SK-N-SH treated with all-trans-retinoic acid at 6 μM for 48 hours (cell line): ENCODE measurements around the gene UBE2V1.

Source experiments
- ARNTL ChIP-seq: fragments of 450-650 bp; formaldehyde crosslinking; IDR thresholded peaks from 2 replicates; pipeline ENCODE4 v1.5.0; 2020; ENCODE audit warnings: low read depth, mild to moderate bottlenecking, moderate library complexity, borderline replicate concordance
- ISL1 ChIP-seq: fragments of 250-450 bp; sonication (Bioruptor Pico); IDR thresholded peaks from 2 replicates; pipeline ENCODE4 v2.1.2; 2022; ENCODE audit warnings: mild to moderate bottlenecking, moderate library complexity
- PATZ1 ChIP-seq: fragments of 250-450 bp; sonication (Bioruptor Pico); IDR thresholded peaks from 2 replicates; pipeline ENCODE4 v1.8.0; 2020; ENCODE audit warnings: mild to moderate bottlenecking, moderate library complexity, borderline replicate concordance
- RARB ChIP-seq: fragments of 250-450 bp; sonication (Bioruptor Pico); IDR thresholded peaks from 2 replicates; pipeline ENCODE4 v1.8.0; 2021; ENCODE audit warnings: mild to moderate bottlenecking, moderate library complexity
- SNAI2 ChIP-seq: fragments of 250-450 bp; sonication (Bioruptor Pico); IDR thresholded peaks from 2 replicates; pipeline ENCODE4 v1.5.0; 2020; ENCODE audit warnings: mild to moderate bottlenecking, moderate library complexity
- TCF4 ChIP-seq: fragments of 250-450 bp; sonication (Bioruptor Pico); IDR thresholded peaks from 2 replicates; pipeline ENCODE4 v1.8.0; 2021; ENCODE audit warnings: mild to moderate bottlenecking, moderate library complexity, borderline replicate concordance
- TOX ChIP-seq: fragments of 250-450 bp; sonication (Bioruptor Pico); IDR thresholded peaks from 2 replicates; pipeline ENCODE4 v1.8.0; 2021; ENCODE audit warnings: mild to moderate bottlenecking, moderate library complexity, borderline replicate concordance
- TSHZ2 ChIP-seq: fragments of 250-450 bp; sonication (Bioruptor Pico); IDR thresholded peaks from 2 replicates; pipeline ENCODE4 v1.5.0; 2020; ENCODE audit warnings: mild to moderate bottlenecking, moderate library complexity
- ZFP3 ChIP-seq: fragments of 250-450 bp; sonication (Bioruptor Pico); IDR thresholded peaks from 2 replicates; pipeline ENCODE4 v1.5.0; 2020; ENCODE audit warnings: mild to moderate bottlenecking, moderate library complexity
- ZFP30 ChIP-seq: fragments of 450-650 bp; formaldehyde crosslinking; IDR thresholded peaks from 2 replicates; pipeline ENCODE4 v1.5.0; 2022; ENCODE audit warnings: mild to moderate bottlenecking, moderate library complexity
- ZNF565 ChIP-seq: fragments of 450-650 bp; formaldehyde crosslinking; conservative IDR thresholded peaks from 2 replicates; pipeline ENCODE4 v1.5.0; 2020; ENCODE audit warnings: low read depth, mild to moderate bottlenecking, moderate library complexity
- ZNF8 ChIP-seq: fragments of 450-650 bp; formaldehyde crosslinking; IDR thresholded peaks from 2 replicates; pipeline ENCODE4 v1.5.0; 2020; ENCODE audit warnings: mild to moderate bottlenecking, moderate library complexity

- TF ChIP-seq RARB (no peak), TSHZ2 (no peak), ARNTL (CRISPR knock-in tag) (no peak), SNAI2 (CRISPR knock-in tag) (no peak), PATZ1 (CRISPR knock-in tag) (no peak), ZFP3 (CRISPR knock-in tag) (no peak), ZFP30 (CRISPR knock-in tag) (no peak), TCF4 (CRISPR knock-in tag) (no peak), ZNF8 (CRISPR knock-in tag) (no peak), ZNF565 (no peak), ISL1 (CRISPR knock-in tag) (no peak), TOX (CRISPR knock-in tag) (no peak)
These were observed 5.3 kb upstream of the UBE2V1 start for GRCh38 chr20:50118203-50118602.
